Colonic mucosa (tissue), 4 donors: ENCODE measurements around the gene MED1. TPM values are rescaled to one million over a fixed set of nuclear protein-coding genes. Genes with fewer than 3 reads are reported as not detected.

Experiments
- DNase-seq: peaks from one replicate; pipeline ENCODE4 v3.0.0-alpha.2; 2020
- H3K27ac ChIP-seq: fragments of 200-600 bp; one replicate; pipeline ENCODE4 v1.8.0; 2021
- H3K27me3 ChIP-seq: fragments of 200-600 bp; one replicate; pipeline ENCODE4 v1.8.0; 2021
- H3K36me3 ChIP-seq: fragments of 200-600 bp; one replicate; pipeline ENCODE4 v1.8.0; 2021
- H3K4me1 ChIP-seq: fragments of 200-600 bp; one replicate; pipeline ENCODE4 v1.8.0; 2021; ENCODE audit warnings: mild to moderate bottlenecking
- H3K4me3 ChIP-seq: fragments of 200-600 bp; one replicate; pipeline ENCODE4 v1.8.0; 2021
- H3K9ac ChIP-seq, 2 donors: one replicate each; pipeline ENCODE4 v1.7.0; 2013; ENCODE audit warnings: control low read depth in 2 of 2, low read depth in 2 of 2, low read length in 2 of 2
- H3K9me3 ChIP-seq: fragments of 200-600 bp; one replicate; pipeline ENCODE4 v1.8.0; 2021
- CTCF ChIP-seq: fragments of 200-600 bp; IDR thresholded peaks from one replicate; pipeline ENCODE4 v1.8.0; 2022; ENCODE audit warnings: antibody characterized with exemption, mild to moderate bottlenecking
- intact Hi-C: fragments of 100-400 bp; cut with DNase I; formaldehyde crosslinking; loops from one replicate; pipeline ENCODE4 v1.14.1; 2022
- total RNA-seq, 2 donors: library from RNA; stranded (reverse); fragmentation: NEBNext Ultra II Directional in 1 of 2; extraction: Animal tissue kit (Norgen Biotek cat#: 25700) in 1 of 2; gene quantifications; one replicate each; pipeline ENCODE4 v1.2.1, GENCODE V29; 2021
- donor health status: healthy.
- donor health status: DM: no; HTN: no; CAD: no.
- donor health status: DM: no; HTN: no; CAD: no.

The MED1 gene
- total RNA-seq, 2 donors from 2014 or later, result 29.1 to 31.2 TPM

- H3K4me1 ChIP-seq, result peaks cover 5% of the 10 kb centered on the region
- H3K27ac ChIP-seq, result peak within 1 kb of the TSS; percentile 92
- no peaks in the 10 kb centered on the region for H3K9me3 ChIP-seq
- TF ChIP-seq CTCF, result no peak
- H3K36me3 ChIP-seq, result no peaks in the 10 kb centered on the region
- DNase-seq, result peak; percentile 97
- intact Hi-C loops, result no loop called here
- H3K4me3 ChIP-seq, result peak within 1 kb of the TSS; percentile 99
- no peaks in the 10 kb centered on the region for H3K27me3 ChIP-seq
- peak within 1 kb of the TSS; percentile 89 to 92 for H3K9ac ChIP-seq
Observed at GRCh38 chr17:39401412-39402243, 49.4 kb downstream of the MED1 start, which contains the start of gene FBXL20. Gene FBXL20, minus strand, starts transcription at chr17:39401626. Its CDS starts 224 bp downstream, at chr17:39401402.

GRCh38 chr17:39400547-39401411 lies 50.3 kb downstream of the MED1 start:
- peak overlapping the region; percentile 99 for H3K4me3 ChIP-seq
- no peaks in the 10 kb centered on the region for H3K36me3 ChIP-seq
- H3K9me3 ChIP-seq, result no peaks in the 10 kb centered on the region
- peak; percentile 23 for DNase-seq
- no peak for TF ChIP-seq CTCF
- no peaks in the 10 kb centered on the region for H3K27me3 ChIP-seq
- peak overlapping the region; percentile 92 for H3K27ac ChIP-seq
- peaks cover 5% of the 10 kb centered on the region for H3K4me1 ChIP-seq
- H3K9ac ChIP-seq, result peak overlapping the region; percentile 89 to 92
- intact Hi-C loops, result no loop called here

- no peak for TF ChIP-seq CTCF
- Histone ChIP-seq H3K36me3 (no peaks in the 10 kb centered on the region), H3K27me3 (no peaks in the 10 kb centered on the region), H3K27ac (no peak overlapping the region), H3K4me1 (peaks cover 5% of the 10 kb centered on the region), H3K4me3 (no peak overlapping the region), H3K9me3 (no peaks in the 10 kb centered on the region), H3K9ac (peak overlapping the region in 1 of 2 donors; percentile 92)
- DNase-seq, result no peak
- intact Hi-C loops, result no loop called here
Observed at GRCh38 chr17:39399791-39400190, 51.3 kb downstream of the MED1 start.

- no peak overlapping the region for H3K27ac ChIP-seq
- intact Hi-C loops, result no loop called here
- H3K9me3 ChIP-seq, result no peaks in the 10 kb centered on the region
- DNase-seq, result no peak
- no peaks in the 10 kb centered on the region for H3K36me3 ChIP-seq
- H3K27me3 ChIP-seq, result no peaks in the 10 kb centered on the region
- no peak overlapping the region for H3K9ac ChIP-seq
- no peak overlapping the region for H3K4me3 ChIP-seq
- no peak for TF ChIP-seq CTCF
- no peaks in the 10 kb centered on the region for H3K4me1 ChIP-seq
Observed at GRCh38 chr17:39393736-39394135, 57.3 kb downstream of the MED1 start.

- Histone ChIP-seq H3K4me3 (no peak overlapping the region), H3K9ac (no peak overlapping the region), H3K27ac (no peak overlapping the region), H3K9me3 (no peaks in the 10 kb centered on the region), H3K36me3 (no peaks in the 10 kb centered on the region), H3K27me3 (no peaks in the 10 kb centered on the region), H3K4me1 (no peaks in the 10 kb centered on the region)
- no peak for DNase-seq
- TF ChIP-seq CTCF, result no peak
- intact Hi-C loops, result no loop called here
Observed at GRCh38 chr17:39391448-39391847, 59.6 kb downstream of the MED1 start.
